Ishikawa (cell line): ENCODE results near the gene LIN52.

Source experiments
- CEBPB ChIP-seq: IDR thresholded peaks from 2 replicates; pipeline ENCODE4 v1.6.1; 2012
- CREB1 ChIP-seq: IDR thresholded peaks from 2 replicates; pipeline ENCODE4 v1.6.1; 2012; ENCODE audit warnings: low read depth
- EGR1 ChIP-seq: IDR thresholded peaks from 2 replicates; pipeline ENCODE4 v1.6.1; 2012
- EP300 ChIP-seq: IDR thresholded peaks from 2 replicates; pipeline ENCODE4 v1.6.1; 2012; ENCODE audit warnings: borderline replicate concordance
- FOXM1 ChIP-seq: IDR thresholded peaks from 2 replicates; pipeline ENCODE4 v1.6.1; 2012; ENCODE audit warnings: low read depth, borderline replicate concordance
- NFIC ChIP-seq: IDR thresholded peaks from 2 replicates; pipeline ENCODE4 v1.6.1; 2012
- RAD21 ChIP-seq: IDR thresholded peaks from 2 replicates; pipeline ENCODE4 v1.6.1; 2012; ENCODE audit warnings: low read depth
- TAF1 ChIP-seq: IDR thresholded peaks from 2 replicates; pipeline ENCODE4 v1.6.1; 2012; ENCODE audit warnings: low read depth, mild to moderate bottlenecking
- TCF12 ChIP-seq: IDR thresholded peaks from 2 replicates; pipeline ENCODE4 v1.6.1; 2012; ENCODE audit warnings: low read depth
- TEAD4 ChIP-seq: IDR thresholded peaks from 2 replicates; pipeline ENCODE4 v1.6.1; 2012
- YY1 ChIP-seq: IDR thresholded peaks from 2 replicates; pipeline ENCODE4 v1.6.1; 2012; ENCODE audit warnings: low read depth
- ZBTB7A ChIP-seq: IDR thresholded peaks from 2 replicates; pipeline ENCODE4 v1.6.1; 2012; ENCODE audit warnings: low read depth
- TF ChIP-seq, protein P1 (sequence below): IDR thresholded peaks from 2 replicates; pipeline ENCODE4 v1.6.1; 2012
- TF ChIP-seq, protein P2 (sequence below): IDR thresholded peaks from 2 replicates; pipeline ENCODE4 v1.6.1; 2012
- TF ChIP-seq, protein P3 (sequence below): IDR thresholded peaks from 2 replicates; pipeline ENCODE4 v1.6.1; 2012; ENCODE audit warnings: low read depth, mild to moderate bottlenecking

LIN52 gene

DNA sequence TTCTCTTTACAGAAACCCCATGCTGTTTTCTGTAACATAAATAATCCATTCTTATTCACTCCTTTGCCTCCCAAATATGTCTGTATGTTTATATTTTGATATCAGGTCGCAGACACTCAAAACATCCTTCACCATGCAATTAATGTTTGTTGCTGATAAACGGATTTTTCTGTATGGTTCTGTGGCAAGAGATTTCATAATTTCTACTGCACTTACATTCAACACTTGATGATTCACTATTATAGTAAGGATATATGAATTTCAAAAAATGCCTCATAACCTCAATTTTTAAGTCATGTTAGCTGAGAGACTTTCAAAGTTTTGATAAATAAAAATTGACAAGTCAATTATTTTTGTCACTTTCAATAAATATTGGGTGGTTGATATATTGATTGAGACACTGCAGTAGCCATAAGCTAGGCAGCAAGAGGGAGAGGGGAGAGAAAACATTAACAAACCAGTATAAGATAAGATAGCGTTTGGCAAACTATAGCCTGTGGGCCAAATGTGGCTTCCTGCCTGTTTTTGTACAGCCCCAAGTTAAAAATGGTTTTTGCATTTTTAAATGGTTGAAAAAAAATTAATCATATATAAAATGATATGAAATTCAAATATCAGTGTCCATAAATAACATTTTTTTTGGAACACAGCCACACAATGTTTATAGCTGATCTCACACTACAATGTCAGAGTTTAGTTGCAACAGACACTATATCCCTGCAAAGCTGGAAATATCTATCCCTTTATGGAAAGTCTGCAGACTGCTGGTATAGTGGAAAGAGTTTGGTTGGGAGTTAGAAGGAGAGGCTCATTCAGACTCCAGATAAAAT lies 18.8 kb upstream of the LIN52 start:
- no peak for TF ChIP-seq EP300
- TF ChIP-seq, protein P1, sequence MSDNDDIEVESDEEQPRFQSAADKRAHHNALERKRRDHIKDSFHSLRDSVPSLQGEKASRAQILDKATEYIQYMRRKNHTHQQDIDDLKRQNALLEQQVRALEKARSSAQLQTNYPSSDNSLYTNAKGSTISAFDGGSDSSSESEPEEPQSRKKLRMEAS, result no peak
- no peak for TF ChIP-seq RAD21
- no peak for TF ChIP-seq CREB1
- TF ChIP-seq TCF12, result no peak
- TF ChIP-seq, protein P2, sequence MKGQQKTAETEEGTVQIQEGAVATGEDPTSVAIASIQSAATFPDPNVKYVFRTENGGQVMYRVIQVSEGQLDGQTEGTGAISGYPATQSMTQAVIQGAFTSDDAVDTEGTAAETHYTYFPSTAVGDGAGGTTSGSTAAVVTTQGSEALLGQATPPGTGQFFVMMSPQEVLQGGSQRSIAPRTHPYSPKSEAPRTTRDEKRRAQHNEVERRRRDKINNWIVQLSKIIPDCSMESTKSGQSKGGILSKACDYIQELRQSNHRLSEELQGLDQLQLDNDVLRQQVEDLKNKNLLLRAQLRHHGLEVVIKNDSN, result no peak
- no peak for TF ChIP-seq YY1
- no peak for TF ChIP-seq TAF1
- no peak for TF ChIP-seq FOXM1
- TF ChIP-seq NFIC, result no peak
- no peak for TF ChIP-seq CEBPB
- TF ChIP-seq, protein P3, sequence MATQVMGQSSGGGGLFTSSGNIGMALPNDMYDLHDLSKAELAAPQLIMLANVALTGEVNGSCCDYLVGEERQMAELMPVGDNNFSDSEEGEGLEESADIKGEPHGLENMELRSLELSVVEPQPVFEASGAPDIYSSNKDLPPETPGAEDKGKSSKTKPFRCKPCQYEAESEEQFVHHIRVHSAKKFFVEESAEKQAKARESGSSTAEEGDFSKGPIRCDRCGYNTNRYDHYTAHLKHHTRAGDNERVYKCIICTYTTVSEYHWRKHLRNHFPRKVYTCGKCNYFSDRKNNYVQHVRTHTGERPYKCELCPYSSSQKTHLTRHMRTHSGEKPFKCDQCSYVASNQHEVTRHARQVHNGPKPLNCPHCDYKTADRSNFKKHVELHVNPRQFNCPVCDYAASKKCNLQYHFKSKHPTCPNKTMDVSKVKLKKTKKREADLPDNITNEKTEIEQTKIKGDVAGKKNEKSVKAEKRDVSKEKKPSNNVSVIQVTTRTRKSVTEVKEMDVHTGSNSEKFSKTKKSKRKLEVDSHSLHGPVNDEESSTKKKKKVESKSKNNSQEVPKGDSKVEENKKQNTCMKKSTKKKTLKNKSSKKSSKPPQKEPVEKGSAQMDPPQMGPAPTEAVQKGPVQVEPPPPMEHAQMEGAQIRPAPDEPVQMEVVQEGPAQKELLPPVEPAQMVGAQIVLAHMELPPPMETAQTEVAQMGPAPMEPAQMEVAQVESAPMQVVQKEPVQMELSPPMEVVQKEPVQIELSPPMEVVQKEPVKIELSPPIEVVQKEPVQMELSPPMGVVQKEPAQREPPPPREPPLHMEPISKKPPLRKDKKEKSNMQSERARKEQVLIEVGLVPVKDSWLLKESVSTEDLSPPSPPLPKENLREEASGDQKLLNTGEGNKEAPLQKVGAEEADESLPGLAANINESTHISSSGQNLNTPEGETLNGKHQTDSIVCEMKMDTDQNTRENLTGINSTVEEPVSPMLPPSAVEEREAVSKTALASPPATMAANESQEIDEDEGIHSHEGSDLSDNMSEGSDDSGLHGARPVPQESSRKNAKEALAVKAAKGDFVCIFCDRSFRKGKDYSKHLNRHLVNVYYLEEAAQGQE, result no peak
- no peak for TF ChIP-seq ZBTB7A

DNA sequence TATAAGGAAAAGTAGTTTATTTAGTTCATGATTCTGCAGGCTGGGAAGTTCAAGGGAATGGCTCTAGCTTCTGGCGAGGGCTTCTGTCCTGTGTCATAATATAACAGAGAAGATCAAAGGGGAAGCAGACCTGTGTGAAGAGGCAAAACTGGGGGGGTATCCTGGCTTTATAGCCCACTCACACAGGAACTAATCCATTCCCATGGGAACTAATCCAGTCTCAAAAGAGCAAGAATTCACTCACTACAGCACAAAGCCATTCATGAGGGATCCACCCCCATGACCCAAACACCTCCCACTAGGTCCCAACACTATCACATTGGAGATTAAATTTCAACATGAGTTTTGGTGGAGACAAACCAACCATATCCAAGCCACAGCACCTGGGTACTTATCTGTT lies 7.4 kb upstream of the LIN52 start:
- TF ChIP-seq, protein P1, result no peak
- TF ChIP-seq ZBTB7A (no peak), TAF1 (no peak), CEBPB (no peak), TEAD4 (no peak), EGR1 (no peak), CREB1 (no peak), FOXM1 (no peak), RAD21 (no peak), YY1 (no peak), EP300 (no peak), NFIC (no peak), TCF12 (no peak)
- TF ChIP-seq, protein P2, result no peak
- TF ChIP-seq, protein P3, result no peak

DNA sequence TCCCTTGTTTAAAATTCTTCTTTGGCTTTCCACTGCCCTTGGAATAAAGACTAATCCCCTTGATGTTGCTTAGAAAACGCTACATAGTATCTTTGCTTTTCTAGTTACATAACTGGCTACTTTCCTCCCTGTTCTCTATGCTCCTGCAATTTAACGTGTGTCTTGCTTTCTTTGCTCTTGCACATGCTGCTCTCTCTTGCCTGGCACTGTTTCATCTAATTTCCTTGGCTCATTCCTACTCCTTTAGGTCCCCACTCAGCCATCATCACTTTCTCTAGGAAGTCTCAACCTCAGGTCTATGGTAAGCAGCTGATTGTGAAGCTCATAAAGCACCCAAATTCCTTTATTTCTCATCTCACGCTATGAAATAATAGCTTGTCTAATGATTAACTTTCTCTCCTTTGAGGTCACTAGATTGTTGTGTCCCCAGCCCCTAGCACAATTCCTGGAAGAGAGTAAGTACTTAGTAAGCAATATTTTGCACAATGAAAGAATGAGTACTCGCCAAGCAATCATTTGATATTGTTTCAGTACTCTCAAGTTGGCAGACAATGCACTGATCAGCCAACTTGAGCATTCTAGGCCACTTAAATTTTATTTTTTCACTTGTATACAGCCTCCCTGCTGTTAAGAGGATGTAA lies 3.8 kb upstream of the LIN52 start:
- TF ChIP-seq EGR1 (no peak), CREB1 (no peak), NFIC (no peak), FOXM1 (no peak), TEAD4 (no peak)
- TF ChIP-seq, protein P1, result no peak
- TF ChIP-seq, protein P2, result no peak
- TF ChIP-seq, protein P3, result no peak
